Islet precursor cell (in vitro differentiated cells): ENCODE results near the gene ADAMTS3.
A peak's percentile ranks its signal among the peaks of the same experiment; 100 is the strongest.

Experiments
- DNase-seq: peaks from one replicate; pipeline ENCODE4 v3.0.0-alpha.2; 2018

The ADAMTS3 gene

DNA sequence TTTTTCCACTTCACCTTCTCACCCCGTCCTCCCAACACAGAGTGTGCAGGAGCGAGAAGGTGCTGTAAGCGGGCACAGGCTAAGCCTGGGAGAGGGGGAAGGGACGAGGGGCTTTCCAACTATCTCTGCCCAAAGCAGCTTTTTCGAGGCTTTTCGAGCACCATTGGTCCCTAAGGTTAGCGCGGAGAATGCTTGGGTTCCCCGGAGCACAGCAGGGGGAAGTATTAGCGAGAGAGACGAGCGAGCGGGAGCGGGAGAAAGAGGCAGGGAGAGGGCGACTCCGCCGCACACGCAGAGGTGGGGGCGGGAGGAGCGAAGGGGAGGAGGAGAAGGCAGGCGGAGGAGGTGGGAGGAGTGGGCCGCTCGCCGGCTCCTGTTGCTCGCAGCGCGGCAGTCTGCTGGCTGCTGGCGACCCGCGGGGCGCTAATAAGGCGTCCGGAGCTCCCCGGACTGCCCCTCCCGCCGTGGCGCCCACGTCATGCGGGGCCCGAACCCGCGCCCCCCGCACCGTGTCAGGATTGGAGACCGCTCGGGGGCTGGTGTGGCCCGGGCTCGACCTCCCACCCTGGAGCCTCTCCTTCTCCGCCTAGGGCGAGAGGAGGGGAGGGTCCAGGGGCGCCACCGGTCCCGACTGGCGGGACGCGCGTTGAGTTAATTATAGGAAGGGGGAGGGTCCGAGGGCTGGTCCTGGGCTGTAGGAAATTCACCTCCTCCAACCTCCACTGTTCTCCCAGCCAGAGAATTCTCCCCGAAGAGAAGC lies at the start of gene ADAMTS3:
Gene ADAMTS3 (minus strand): TSS at position 263 of the 760 bp plus-strand sequence. CDS start 459 bp downstream, outside the sequence.
- peak; percentile 95 for DNase-seq

GRCh38 chr4:72613959-72614358 lies 44.9 kb upstream of the ADAMTS3 start:
- no peak for DNase-seq

DNA sequence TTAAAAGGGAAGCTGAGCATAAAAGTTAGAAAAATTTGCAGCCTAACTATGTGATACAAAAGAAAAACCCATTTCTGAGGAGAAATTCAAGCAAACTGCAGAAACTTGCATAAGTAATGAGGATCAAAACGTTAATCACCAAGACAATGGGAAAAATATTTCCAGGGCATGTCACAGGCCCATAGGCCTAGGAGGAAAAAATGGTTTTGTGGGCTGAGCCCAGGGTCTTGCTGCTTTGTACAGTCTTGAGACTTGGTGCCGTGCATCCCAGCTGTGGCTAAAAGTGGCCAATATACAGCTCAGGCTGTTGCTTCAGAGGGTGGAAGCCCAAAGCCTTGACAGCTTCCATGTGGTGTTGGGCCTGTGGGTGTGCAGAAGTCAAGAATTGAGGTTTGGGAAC lies 37.7 kb upstream of the ADAMTS3 start:
- DNase-seq = no peak

DNA sequence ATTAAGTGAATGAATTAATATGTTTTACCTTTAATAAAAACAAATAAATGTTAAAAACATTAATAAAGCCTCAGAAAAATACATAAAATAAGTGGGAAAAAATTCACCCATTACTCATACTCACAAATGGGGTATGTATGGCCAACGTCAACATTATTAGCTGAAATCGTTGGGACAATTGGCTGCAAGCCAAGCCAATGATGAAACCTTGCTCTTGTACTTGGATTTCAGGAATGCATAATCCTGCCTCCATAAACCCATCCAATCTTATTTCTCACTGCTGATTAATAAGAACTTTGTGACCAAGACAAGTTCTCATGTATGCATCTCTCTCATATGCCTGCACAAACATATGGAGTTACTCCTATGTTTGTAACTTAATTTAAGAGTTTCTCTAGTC lies 35.3 kb upstream of the ADAMTS3 start:
- DNase-seq = no peak

DNA sequence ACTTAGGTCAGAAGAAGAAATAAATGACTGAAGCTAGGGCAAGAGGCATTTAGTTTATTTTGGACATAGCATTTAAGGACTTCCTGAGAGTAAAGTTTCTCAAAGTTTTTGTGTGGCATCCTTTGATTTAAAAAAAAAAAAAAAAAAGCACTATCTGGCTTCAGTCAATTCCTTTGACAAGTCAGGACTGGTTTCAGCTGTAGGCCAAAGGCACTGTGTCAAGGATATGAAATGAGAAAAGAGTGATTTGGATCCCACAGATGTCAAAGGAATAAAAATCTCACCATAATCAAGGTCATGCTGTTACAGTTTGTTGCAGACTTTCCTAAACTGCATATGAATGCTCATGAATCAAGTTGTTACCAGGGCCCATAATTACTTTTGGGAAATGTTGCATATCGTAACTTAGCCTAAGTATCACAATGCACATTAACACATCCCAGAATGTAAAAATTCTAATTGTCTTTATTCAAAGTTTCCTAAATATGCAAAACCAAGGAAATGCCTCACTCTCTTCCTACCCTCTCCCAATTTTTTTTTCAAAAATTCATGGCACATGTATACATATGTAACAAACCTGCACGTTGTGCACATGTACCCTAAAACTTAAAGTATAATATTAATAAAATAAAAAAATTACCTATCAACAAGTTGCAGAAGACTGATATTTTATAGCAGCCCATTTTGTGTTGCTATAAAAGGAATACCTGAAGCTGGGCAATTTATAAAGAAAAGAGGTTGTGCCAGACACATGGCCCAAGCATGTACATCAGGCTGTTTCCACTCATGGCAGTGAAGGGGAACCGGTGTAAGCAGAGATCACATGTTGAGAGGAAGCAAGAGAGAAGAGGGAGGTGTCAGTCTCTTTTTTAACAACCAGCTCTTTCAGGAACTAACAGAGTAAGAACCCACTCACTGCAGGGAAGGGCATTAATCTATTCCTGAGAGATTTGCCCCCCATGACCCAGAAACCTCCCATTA lies 33.7 kb upstream of the ADAMTS3 start:
- no peak for DNase-seq

- no peak for DNase-seq
These were observed 22.8 kb upstream of the ADAMTS3 start for GRCh38 chr4:72591547-72592454.

DNA sequence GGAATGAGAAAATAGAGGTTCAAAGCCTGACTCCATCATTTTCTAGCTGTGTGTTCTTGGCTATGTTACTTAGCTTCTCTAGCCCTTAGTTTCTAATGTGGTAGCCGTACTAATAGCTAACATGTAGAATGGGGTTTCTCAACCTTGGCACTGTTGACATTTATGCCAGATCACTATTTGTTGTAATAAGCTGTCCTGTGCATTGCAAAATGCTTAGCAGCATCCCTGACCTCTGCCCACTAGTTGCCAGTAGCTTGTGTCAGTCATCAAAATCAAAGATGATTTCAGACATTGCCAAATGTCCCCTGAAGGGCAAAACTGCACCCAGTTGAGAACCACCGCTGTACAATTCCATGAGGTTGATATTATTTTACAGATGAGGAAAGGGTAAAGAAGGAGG lies 18.3 kb upstream of the ADAMTS3 start:
- no peak for DNase-seq

DNA sequence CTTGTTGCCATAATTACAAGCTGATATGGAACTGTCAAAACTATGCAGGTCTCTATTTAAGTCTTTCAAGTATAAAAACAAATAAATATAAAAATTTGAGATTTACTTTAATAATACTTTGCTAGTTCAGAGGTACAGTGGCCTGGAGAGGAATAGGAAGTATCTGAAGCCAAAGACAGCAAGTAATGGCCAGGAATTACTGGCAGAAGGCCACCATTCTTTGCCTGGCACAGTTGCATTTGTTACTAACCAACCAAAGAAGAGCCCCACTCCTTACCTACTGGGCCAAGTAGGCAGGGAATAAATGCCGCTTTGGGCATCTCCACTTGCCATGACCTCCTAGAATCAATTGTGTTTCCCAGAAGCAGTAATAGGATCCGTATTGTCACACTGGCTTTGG lies 13.8 kb upstream of the ADAMTS3 start:
- no peak for DNase-seq

DNA sequence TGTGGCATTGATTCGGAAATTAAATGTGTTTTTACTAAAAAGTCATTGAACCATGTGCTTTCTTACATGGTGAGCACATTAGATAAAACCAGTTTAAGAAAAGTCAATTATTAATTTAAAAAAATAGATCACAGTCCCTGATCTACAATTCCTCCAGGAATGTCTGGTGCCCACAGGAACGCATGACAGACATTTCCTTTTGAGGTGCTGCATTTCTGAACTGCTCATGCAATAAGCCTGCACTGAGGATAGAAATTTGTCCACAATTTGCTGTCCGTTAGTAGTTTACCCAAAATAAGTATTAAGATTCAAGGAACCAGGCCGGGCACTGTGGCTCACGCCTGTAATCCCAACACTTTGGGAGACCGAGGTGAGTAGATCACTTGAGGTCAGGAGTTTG lies 8.2 kb upstream of the ADAMTS3 start:
- DNase-seq = no peak

DNA sequence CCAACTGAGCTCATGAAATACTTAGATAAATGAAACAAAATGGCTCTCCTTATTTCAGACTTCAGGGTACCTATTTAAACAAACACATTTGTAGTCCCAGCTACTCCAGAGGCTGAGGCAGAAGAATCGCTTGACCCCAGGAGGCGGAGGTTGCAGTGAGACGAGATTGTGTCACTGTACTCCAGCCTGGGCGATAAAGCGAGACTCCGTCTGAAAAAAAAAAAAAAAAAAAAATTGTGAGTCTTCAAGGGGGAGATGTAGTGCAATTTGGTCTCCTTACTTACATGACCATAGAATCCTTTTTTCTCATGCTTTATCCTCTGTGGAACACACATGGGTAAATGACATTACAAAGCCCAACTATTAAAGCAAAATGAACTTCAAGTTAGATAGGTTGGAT lies 2.3 kb upstream of the ADAMTS3 start:
- DNase-seq = no peak

GRCh38 chr4:72569719-72570235 lies 756 bp upstream of the ADAMTS3 start:
- no peak for DNase-seq

DNA sequence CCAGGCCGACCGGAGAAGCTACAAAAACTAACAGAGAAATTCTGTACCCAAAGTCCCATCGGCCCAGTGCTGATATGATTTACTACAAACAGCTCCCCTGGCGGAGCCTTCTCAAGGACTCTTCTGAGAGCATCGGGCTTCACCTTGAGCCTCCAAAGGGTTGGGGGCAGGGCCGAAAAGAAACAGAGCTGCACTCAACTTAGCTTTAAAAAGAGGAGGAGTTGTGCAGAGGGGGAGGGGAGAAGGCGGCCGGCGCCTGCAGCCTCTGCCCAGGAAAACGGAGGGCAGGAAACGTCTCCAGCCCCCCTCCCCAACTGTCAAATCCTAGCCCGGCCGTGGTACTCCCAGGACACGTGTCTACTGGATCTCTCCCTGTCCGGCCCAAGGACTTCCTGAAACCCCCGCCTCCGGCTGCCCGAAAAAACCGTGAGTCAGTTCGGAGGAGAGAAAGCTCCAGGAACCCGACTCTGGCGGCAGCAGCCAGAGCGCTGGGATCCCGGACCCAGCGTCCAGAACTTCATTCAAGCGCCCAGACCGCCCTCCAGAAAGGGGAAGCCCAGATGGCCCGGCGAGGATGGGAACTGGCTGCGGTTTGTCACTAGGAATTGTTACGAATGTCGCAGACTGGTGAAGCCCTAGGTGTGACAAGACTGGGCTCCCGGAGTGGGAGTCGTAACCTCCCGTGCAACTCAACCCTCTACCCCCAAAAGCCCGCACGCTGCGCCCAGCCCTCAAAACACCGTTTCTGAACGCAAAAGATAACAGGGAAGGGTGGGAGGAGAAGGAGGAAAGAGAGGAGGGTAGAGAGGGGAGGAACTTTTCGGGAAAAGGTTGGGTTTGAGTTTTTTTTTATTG lies 973 bp downstream of the ADAMTS3 start:
- DNase-seq = peak; percentile 98

DNA sequence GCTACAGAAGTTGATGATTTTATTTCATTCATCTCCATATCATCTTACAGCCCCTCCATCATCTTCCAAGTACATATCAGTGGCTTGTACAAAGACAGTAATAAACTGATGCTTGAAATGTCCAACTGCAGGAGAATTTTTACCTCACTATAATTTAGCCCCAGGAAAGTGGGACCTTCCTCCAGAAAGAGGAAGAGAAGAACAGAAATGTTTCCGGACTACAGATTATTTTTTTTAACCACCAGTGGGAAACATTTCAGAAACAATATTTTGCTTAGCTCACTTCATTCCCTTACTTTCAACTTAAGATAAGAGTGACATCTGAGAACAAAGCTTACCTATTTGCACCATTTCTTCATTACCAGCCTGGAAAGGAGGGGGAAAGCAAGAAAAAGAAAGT lies 2.0 kb downstream of the ADAMTS3 start:
- no peak for DNase-seq

DNA sequence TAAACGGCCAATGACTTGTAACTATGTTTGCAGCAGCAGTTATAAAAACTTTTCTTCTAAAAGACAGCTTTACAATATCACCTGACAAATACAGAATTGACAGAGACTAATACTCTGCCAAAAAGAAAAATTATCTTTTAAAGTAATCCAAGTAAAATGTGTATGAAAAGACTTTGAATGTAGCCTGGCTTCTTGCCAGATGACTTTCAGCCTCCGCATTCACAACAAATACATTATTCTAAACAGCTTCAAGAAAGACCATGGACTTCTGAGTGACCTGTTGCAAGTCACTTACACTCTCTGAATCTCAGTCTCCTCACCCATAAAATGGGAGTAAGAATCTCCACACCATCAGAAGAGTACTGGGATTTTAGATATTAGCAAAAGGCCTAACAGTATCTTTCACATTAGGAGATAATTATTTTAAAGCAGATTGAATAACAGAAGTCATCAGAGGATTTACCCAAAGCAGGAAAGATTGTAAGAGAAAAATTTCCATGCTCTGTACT lies 2.5 kb downstream of the ADAMTS3 start:
- DNase-seq = no peak

DNA sequence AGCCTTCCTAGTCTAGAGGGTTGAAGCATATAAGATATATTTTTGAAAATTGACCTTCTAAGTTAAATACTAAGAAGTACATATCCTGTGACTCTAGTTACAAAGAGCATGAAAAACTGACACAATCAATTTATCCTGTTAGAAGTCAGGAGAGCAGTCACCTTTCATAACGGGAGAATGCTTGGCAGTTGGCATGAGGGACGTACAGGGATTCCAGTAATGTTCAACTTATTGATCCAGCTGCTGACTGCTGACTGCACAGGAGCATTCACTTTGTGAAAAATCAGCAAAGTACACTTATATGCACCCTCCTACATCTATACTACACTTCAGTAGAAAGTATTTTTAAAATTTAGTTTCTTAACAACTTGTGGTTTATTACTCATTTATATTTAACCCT lies 4.2 kb downstream of the ADAMTS3 start:
- DNase-seq = no peak

GRCh38 chr4:72564184-72564583 lies 4.8 kb downstream of the ADAMTS3 start:
- no peak for DNase-seq

DNA sequence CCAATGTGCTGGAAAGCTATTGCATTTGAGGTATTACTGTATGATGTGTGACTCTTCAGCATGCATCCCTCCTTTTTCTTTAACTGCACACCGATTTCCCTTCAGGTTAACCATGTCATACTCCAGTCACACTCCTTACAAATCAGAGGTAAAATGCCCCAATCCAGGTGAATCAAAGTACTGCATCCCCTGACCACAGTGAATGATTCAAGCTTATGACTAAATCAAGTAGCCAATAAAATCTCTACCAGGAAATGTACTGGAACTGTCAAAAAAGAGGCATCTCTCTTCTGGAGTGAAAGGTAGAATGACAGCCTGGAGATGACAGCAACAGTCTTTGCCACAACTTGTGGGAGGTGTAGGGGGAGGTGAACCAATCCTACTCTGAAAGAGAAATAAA lies 10.4 kb downstream of the ADAMTS3 start:
- no peak for DNase-seq

DNA sequence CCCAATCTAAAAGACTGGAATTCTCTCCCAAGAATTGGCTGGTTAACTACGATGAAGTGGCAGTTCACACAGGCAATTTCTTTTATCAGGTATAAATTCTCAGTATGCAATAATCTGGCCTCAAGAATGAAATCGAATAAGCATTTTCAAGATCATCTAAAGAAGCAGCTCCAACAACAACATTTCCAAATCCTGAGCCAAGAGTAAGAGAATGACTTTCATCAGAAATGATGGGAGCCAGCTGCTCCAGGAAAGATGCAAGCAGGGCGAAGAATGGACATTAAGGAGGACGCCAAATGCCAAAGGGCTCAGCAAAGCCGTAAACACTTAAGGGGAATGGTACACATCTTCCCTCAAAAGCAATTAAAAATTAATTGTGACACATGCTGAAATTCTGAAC lies 12.0 kb downstream of the ADAMTS3 start:
- no peak for DNase-seq

- DNase-seq = no peak
These were observed 13.6 kb downstream of the ADAMTS3 start for GRCh38 chr4:72555377-72555831.

GRCh38 chr4:72553540-72554337 lies 15.3 kb downstream of the ADAMTS3 start:
- no peak for DNase-seq
